Uterus (tissue), 4 donors: ENCODE measurements around the gene PRKG1. TPM values are rescaled to one million over a fixed set of nuclear protein-coding genes. Genes with fewer than 3 reads are reported as not detected.

Experiments used
- DNase-seq, 2 donors: peaks; one replicate each; pipeline ENCODE4 v3.0.0-alpha.2; 2019 to 2020
- H3K27ac ChIP-seq, 2 donors: fragments of 200-600 bp; sonication (generic); 1 replicate in 1 of 2; 2 replicates in 1 of 2; pipeline ENCODE4 v1.5.1; 2016 to 2018
- H3K27me3 ChIP-seq, 2 donors: fragments of 200-600 bp; sonication (generic); one replicate each; pipeline ENCODE4 v1.5.1; 2018 to 2019; ENCODE audit warnings: control low read depth in 1 of 2
- H3K36me3 ChIP-seq, 2 donors: fragments of 200-600 bp; sonication (generic); one replicate each; pipeline ENCODE4 v1.5.1; 2019; ENCODE audit warnings: control low read depth in 1 of 2
- H3K4me1 ChIP-seq, 2 donors: fragments of 200-600 bp; sonication (generic); one replicate each; pipeline ENCODE4 v1.5.1; 2018 to 2019; ENCODE audit warnings: control low read depth in 1 of 2
- H3K4me3 ChIP-seq, 2 donors: fragments of 200-600 bp; sonication (generic); 1 replicate in 1 of 2; 2 replicates in 1 of 2; pipeline ENCODE4 v1.5.1; 2018 to 2019; ENCODE audit warnings: mild to moderate bottlenecking in 1 of 2
- H3K9me3 ChIP-seq, 2 donors: fragments of 200-600 bp; sonication (generic); one replicate each; pipeline ENCODE4 v1.5.1; 2019; ENCODE audit warnings: control low read depth in 1 of 2
- POLR2A ChIP-seq, 2 donors: fragments of 450-650 bp; IDR thresholded peaks; one replicate each; pipeline ENCODE4 v1.6.1; 2016; ENCODE audit warnings: antibody characterized with exemption in 2 of 2, mild to moderate bottlenecking in 1 of 2, moderate library complexity in 1 of 2
- intact Hi-C: fragments of 100-400 bp; cut with DNase I; formaldehyde crosslinking; loops from one replicate; pipeline ENCODE4 v1.15.1; 2023; ENCODE audit warnings: low total_unique reads
- total RNA-seq, 4 donors: library from RNA; depleted of rRNA in 3 of 4; stranded (reverse); fragments of >200 nt in 3 of 4; gene quantifications; one replicate each; pipeline versions ENCODE4 v1.1.0 to v1.2.4, GENCODE V29; 2014 to 2023
- TF ChIP-seq, protein P1 (sequence below), 4 experiments: fragments of 200-600 bp in 2 of 4; fragments of 450-650 bp in 2 of 4; sonication (generic) in 2 of 4; IDR thresholded peaks; one replicate each; pipeline ENCODE4 v1.5.1; 2016 to 2019; ENCODE audit warnings: antibody characterized with exemption in 4 of 4, mild to moderate bottlenecking in 2 of 4, moderate library complexity in 1 of 4
- donor health status: DM: yes; HTN: yes; CAD: no.

Gene PRKG1
- total RNA-seq, 4 donors from 2014 or later: 32.4 to 136 (median 69.6) TPM

DNA sequence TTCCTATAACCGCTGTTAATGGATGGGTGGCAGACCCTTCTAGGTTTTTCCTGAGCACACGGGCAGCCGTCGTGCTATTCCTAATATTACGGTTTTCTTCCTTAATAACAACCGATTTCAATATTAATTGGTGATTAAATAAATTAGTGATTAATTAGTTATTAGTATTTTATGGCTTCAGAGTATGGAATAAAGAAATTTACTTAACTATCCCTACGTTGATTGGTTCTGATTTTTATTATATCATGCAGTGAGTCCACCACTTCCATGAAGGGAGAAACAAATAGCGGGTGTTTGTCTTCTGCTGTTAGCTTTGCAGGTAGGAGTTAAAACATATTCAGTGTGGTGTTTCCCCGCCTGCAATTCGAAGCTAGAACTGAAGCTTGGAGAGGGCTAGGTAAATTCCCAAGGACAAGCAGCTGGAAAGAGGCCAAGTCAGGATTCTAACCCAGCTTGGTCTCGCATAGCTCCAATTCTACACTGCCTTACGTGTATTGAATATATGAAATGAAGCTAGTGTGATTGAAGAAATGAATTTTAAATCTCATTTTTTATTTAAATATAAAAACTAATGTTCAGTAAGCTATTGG lies 626.0 kb downstream of the PRKG1 start:
- no peaks in the 10 kb centered on the region for H3K36me3 ChIP-seq
- H3K9me3 ChIP-seq: no peaks in the 10 kb centered on the region
- intact Hi-C loops: no loop called here
- H3K4me3 ChIP-seq: peak overlapping the region; percentile 76 to 87
- no peaks in the 10 kb centered on the region for H3K27me3 ChIP-seq
- peak overlapping the region; percentile 95 to 97 for H3K27ac ChIP-seq
- TF ChIP-seq, protein P1, sequence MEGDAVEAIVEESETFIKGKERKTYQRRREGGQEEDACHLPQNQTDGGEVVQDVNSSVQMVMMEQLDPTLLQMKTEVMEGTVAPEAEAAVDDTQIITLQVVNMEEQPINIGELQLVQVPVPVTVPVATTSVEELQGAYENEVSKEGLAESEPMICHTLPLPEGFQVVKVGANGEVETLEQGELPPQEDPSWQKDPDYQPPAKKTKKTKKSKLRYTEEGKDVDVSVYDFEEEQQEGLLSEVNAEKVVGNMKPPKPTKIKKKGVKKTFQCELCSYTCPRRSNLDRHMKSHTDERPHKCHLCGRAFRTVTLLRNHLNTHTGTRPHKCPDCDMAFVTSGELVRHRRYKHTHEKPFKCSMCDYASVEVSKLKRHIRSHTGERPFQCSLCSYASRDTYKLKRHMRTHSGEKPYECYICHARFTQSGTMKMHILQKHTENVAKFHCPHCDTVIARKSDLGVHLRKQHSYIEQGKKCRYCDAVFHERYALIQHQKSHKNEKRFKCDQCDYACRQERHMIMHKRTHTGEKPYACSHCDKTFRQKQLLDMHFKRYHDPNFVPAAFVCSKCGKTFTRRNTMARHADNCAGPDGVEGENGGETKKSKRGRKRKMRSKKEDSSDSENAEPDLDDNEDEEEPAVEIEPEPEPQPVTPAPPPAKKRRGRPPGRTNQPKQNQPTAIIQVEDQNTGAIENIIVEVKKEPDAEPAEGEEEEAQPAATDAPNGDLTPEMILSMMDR (IDR thresholded peaks at IDR 0.05): no peak
- TF ChIP-seq POLR2A (IDR thresholded peaks at IDR 0.05): no peak
- peak; percentile 23 to 42 for DNase-seq
- H3K4me1 ChIP-seq: peaks cover 10 to 14% of the 10 kb centered on the region in 2 donors

DNA sequence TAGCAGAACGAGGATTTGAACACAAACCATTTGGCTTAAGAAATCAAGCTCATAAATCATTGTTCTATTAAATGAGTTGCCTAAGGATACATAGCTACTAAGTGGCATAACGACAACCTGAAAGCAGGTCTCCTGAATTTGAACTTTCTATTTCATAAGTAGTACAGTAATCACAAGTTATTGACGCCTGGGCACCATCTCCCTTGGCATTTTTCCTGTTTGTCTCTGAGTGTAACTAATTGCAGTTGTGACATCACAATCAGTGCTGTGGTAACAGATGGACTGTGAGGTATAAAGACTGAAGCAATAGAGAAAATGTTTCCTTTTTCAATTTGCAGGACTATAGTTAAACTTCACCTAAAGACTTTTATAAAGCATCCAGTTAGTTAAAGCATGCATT lies 631.5 kb downstream of the PRKG1 start:
- H3K27ac ChIP-seq: no peak overlapping the region

DNA sequence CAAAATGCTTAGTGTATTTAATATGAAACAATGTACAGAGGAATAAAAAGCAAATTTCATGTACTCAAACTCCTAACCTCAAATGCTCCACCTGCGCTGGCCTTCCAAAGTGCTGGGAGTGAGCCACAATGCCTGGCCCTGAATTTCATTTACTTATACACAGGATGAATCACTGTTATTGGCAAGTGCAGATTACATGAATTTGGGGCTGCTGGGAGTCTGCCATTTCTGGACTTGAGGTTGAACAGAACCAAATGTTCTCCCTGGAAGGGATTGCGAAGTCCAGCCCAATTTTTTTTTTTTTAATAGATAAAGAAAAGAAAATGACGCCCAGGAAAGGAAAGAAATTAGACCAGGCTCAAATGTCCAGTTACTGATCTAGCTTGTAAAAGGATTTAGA lies 631.9 kb downstream of the PRKG1 start:
- peak; percentile 89 to 93 for DNase-seq
- H3K4me1 ChIP-seq: no peaks in the 10 kb centered on the region
- no peak overlapping the region for H3K4me3 ChIP-seq
- H3K9me3 ChIP-seq: no peaks in the 10 kb centered on the region
- H3K27ac ChIP-seq: peak overlapping the region; percentile 66 to 67
- TF ChIP-seq POLR2A (IDR thresholded peaks at IDR 0.05): no peak
- TF ChIP-seq, protein P1 (IDR thresholded peaks at IDR 0.05): no peak
- no peaks in the 10 kb centered on the region for H3K36me3 ChIP-seq
- intact Hi-C loops: no loop called here
- no peaks in the 10 kb centered on the region for H3K27me3 ChIP-seq

More for the DNA sequence above, 631.5 kb downstream of the PRKG1 start:
- H3K4me3 ChIP-seq: no peak overlapping the region
- no peaks in the 10 kb centered on the region for H3K9me3 ChIP-seq
- H3K4me1 ChIP-seq: no peaks in the 10 kb centered on the region
- TF ChIP-seq POLR2A (IDR thresholded peaks at IDR 0.05): no peak
- TF ChIP-seq, protein P1 (IDR thresholded peaks at IDR 0.05): no peak
- intact Hi-C loops: no loop called here
- H3K36me3 ChIP-seq: no peaks in the 10 kb centered on the region
- H3K27me3 ChIP-seq: no peaks in the 10 kb centered on the region
- DNase-seq: no peak

DNA sequence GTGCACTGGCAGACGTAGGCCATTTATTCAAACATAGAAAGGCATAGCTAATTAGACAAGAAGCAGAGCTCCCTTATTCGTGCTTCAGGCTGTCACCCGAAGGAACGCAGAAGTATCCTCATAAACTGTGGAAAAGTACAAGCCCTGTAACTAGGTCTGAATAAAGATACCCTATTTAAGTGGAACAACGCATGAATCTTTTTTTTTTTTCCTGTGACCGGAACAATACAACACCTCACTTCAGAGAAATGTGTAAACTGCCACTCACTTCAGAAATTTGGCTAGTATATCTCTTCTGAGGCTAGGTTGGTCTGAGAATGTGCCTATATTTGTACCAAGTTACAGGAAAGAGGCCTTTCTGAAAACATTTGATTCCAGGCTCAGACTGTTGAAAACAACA lies 633.1 kb downstream of the PRKG1 start:
- Histone ChIP-seq H3K9me3 (no peaks in the 10 kb centered on the region), H3K4me3 (no peak overlapping the region), H3K27me3 (no peaks in the 10 kb centered on the region), H3K4me1 (no peaks in the 10 kb centered on the region), H3K36me3 (no peaks in the 10 kb centered on the region), H3K27ac (peak overlapping the region; percentile 66 to 67)
- intact Hi-C loops: no loop called here
- TF ChIP-seq, protein P1 (IDR thresholded peaks at IDR 0.05): no peak
- TF ChIP-seq POLR2A (IDR thresholded peaks at IDR 0.05): no peak
- DNase-seq: peak in 1 of 2 donors; percentile 31

DNA sequence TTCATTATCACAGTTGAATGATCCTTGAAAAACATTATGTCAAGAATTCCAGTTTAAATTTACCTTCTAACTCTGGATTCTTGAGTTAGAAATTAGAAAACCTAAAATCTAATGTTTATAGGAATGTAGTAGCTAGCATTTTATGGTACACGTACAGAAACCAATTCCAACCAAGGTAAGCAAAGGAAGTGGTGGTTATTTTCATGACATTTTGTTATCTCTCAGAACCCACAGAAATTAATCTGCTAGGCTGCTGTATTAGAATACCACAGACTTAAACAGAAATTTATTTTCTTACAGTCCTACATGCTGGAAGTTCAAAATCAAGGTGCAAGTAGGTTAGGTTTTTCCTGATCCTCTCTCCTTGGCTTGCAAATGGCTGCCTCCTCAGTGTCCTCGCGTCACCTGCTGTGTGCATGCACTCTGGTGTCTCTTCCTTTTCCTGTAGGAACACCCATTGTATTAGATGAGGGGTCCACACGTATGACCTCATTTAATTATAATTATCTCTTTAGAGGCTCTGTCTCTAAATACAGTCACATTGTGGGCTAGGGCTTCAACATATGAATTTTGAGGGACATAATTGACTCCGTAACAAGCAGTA lies 633.6 kb downstream of the PRKG1 start:
- no peaks in the 10 kb centered on the region for H3K4me1 ChIP-seq
- H3K4me3 ChIP-seq: no peak overlapping the region
- no peak for TF ChIP-seq POLR2A (IDR thresholded peaks at IDR 0.05)
- TF ChIP-seq, protein P1 (IDR thresholded peaks at IDR 0.05): no peak
- no peaks in the 10 kb centered on the region for H3K27me3 ChIP-seq
- no peak for DNase-seq
- peak overlapping the region; percentile 66 to 67 for H3K27ac ChIP-seq
- H3K9me3 ChIP-seq: no peaks in the 10 kb centered on the region
- intact Hi-C loops: no loop called here
- no peaks in the 10 kb centered on the region for H3K36me3 ChIP-seq
